Body of pancreas (tissue), 4 donors: ENCODE results near the gene ABHD5. TPM values are rescaled to one million over a fixed set of nuclear protein-coding genes. Genes with fewer than 3 reads are reported as not detected.
"Not testable (repeated sequence)": the region's sequence is repeated elsewhere in the genome, so short reads cannot be mapped to it uniquely, and the experiment has no call there.

Source experiments
- ATAC-seq: fragments of 150-250 bp; one replicate; pipeline ENCODE4 v1.9.1; 2016
- DNase-seq, 4 donors: peaks; one replicate each; pipeline ENCODE4 v3.0.0-alpha.2; 2019
- H3K27ac ChIP-seq, 4 donors: fragments of 200-600 bp; sonication (generic); 1 replicate in 3 of 4; 2 replicates in 1 of 4; pipeline versions ENCODE4 v1.5.1 to v1.6.1; 2016 to 2019; ENCODE audit warnings: mild to moderate bottlenecking in 1 of 4, mixed read lengths in 1 of 4, moderate library complexity in 1 of 4
- H3K27me3 ChIP-seq, 2 donors: fragments of 200-600 bp; sonication (generic); one replicate each; pipeline ENCODE4 v1.6.0; 2016; ENCODE audit warnings: mild to moderate bottlenecking in 1 of 2
- H3K36me3 ChIP-seq, 2 donors: fragments of 200-600 bp; sonication (generic); replicated peaks in 1 of 2; 2 replicates each; pipeline ENCODE4 v1.5.1; 2016; ENCODE audit warnings: low read depth in 2 of 2; ENCODE audit not compliant: insufficient read depth in 1 of 2
- H3K4me1 ChIP-seq: fragments of 200-600 bp; sonication (generic); one replicate; pipeline ENCODE4 v1.6.0; 2016
- H3K4me3 ChIP-seq, 2 donors: fragments of 200-600 bp; sonication (generic); 1 replicate in 1 of 2; 2 replicates in 1 of 2; pipeline ENCODE4 v1.5.1; 2016 to 2019
- H3K9me3 ChIP-seq, 3 donors: fragments of 200-600 bp; sonication (generic); 1 replicate in 2 of 3; 2 replicates in 1 of 3; pipeline ENCODE4 v1.5.1; 2016
- POLR2A ChIP-seq, 3 donors: fragments of 450-650 bp; IDR thresholded peaks; one replicate each; pipeline ENCODE4 v1.6.1; 2016; ENCODE audit warnings: antibody characterized with exemption in 3 of 3, mild to moderate bottlenecking in 2 of 3
- WGBS, 2 donors: methylation state at CpG; one replicate each; pipeline ENCODE4 v1.1.5; 2017; 5-methylcytosine and 5-hydroxymethylcytosine counted together
- intact Hi-C: fragments of 100-400 bp; cut with DNase I; formaldehyde crosslinking; loops from one replicate; pipeline ENCODE4 v1.15.1; 2023
- total RNA-seq, 2 donors: library from RNA; depleted of rRNA; stranded (reverse); fragments of >200 nt; gene quantifications; one replicate each; pipeline ENCODE4 v1.1.0, GENCODE V29; 2016
- TF ChIP-seq, protein P1 (sequence below), 7 experiments: fragments of 450-650 bp in 4 of 7; fragments of 200-600 bp in 3 of 7; sonication (generic) in 3 of 7; IDR thresholded peaks; one replicate each; pipeline ENCODE4 v1.5.1; 2016 to 2019; ENCODE audit warnings: antibody characterized with exemption in 7 of 7

ABHD5 gene
- total RNA-seq, 2 donors from 2014 or later = 14.8 to 21.8 TPM

DNA sequence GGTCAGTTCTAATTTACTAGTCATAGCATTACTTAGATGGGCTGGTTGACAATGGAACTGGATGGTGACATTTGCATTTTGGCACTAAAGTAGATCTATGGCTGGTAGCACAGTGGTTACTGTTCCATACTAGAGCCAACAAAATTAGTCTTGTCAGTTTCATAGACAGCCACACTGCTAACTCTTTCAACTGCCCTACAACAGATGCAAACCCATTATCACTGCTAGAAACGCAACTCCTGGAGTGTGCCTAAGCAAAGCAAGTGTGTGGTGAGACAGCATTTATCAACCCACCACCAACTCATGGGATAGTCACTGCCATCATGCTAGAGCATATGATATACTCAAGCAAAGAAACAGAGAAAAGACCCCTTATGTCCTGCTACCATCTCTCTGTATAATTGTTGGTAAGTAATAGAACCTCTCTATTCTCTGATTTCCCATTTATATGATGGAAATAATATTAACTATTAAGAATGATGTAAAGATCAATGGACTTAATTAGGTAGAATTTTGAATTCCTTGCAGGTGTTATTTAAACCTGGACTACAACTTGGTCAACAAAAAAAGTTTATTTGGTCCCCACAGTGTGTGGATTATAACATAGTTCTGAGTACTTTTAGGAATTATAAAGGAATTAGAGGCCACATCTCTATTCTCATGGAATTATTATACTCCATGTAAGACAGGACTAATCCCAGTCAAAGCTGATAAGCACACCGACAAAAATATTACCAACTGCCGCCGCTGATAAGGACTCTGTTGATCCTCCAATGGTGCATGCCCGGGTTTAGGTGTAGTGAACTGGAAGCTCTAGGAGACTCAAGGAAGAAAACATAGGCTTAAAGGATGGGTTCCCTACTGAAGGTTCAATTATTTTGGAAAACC lies 19.9 kb upstream of the ABHD5 start:
- Histone ChIP-seq H3K27ac (no peak overlapping the region), H3K36me3 (no peaks in the 10 kb centered on the region), H3K4me1 (no peaks in the 10 kb centered on the region), H3K27me3 (no peaks in the 10 kb centered on the region), H3K4me3 (no peak overlapping the region), H3K9me3 (no peaks in the 10 kb centered on the region)
- WGBS, 2 donors = 75 to 81% methylated on average over 5 of the region's 5 CpGs
- intact Hi-C loops = no loop called here
- DNase-seq (no peak), ATAC-seq (no peak)
- TF ChIP-seq, protein P1, sequence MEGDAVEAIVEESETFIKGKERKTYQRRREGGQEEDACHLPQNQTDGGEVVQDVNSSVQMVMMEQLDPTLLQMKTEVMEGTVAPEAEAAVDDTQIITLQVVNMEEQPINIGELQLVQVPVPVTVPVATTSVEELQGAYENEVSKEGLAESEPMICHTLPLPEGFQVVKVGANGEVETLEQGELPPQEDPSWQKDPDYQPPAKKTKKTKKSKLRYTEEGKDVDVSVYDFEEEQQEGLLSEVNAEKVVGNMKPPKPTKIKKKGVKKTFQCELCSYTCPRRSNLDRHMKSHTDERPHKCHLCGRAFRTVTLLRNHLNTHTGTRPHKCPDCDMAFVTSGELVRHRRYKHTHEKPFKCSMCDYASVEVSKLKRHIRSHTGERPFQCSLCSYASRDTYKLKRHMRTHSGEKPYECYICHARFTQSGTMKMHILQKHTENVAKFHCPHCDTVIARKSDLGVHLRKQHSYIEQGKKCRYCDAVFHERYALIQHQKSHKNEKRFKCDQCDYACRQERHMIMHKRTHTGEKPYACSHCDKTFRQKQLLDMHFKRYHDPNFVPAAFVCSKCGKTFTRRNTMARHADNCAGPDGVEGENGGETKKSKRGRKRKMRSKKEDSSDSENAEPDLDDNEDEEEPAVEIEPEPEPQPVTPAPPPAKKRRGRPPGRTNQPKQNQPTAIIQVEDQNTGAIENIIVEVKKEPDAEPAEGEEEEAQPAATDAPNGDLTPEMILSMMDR (IDR thresholded peaks at IDR 0.05) = no peak
- TF ChIP-seq POLR2A (IDR thresholded peaks at IDR 0.05) = no peak

DNA sequence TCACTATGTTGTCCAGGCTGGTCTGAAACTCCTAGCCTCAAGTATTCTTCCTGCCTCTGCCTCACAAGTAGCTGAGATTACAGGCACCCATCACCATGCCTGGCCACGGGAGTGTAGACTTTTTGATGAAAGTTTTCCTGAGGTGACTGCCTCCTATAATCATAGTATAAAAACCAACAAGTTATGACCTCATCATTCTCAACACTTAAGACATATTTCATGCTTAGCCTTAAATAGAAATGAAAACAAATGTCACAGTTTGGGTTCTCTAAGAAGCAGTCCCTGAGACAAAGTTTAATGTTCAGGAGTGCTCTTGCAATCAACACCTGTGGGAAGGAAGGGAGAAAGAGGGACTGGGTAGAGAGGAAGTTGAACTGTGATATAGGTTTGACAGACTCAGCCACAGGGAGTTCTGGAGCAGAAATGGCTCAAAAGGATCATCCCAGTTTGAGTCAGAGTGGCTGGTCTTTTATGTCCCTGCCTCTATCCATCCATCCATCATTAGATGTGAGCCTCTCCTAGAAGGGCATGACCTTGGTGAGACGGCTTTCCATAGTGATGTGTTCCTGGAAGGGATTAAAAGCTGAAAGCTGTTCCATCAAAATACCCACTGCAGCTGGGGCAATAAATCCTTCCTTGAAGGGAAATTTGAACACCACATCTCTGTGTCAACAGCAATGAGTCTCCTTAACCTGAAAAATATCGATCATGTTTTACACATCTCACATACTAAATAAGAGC lies 16.2 kb upstream of the ABHD5 start:
- Histone ChIP-seq H3K36me3 (no peaks in the 10 kb centered on the region), H3K4me3 (no peak overlapping the region), H3K27ac (no peak overlapping the region), H3K27me3 (no peaks in the 10 kb centered on the region), H3K4me1 (no peaks in the 10 kb centered on the region), H3K9me3 (no peaks in the 10 kb centered on the region)
- TF ChIP-seq POLR2A (IDR thresholded peaks at IDR 0.05) = no peak
- TF ChIP-seq, protein P1 (IDR thresholded peaks at IDR 0.05) = no peak
- 80 to 85% methylated on average over 3 of the region's 3 CpGs for WGBS, 2 donors
- DNase-seq (no peak), ATAC-seq (no peak)
- intact Hi-C loops = no loop called here

DNA sequence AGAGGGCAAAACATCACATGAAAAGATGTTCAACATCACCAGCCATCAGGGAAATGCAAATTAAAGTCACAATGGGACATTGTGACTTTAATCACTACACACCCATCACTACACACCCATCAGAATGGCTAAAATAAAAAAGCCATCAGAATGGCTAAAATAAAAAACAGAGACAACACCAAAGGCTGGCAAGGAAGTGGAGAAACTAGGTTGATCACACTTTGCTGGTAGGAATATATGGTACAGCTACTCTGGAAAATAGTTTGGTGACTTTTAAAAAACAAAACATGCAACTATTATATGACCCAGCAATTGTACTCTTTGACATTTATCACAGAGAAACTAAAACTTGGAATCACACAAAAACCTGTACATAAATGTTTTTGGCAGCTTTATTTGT lies 15.1 kb upstream of the ABHD5 start:
- TF ChIP-seq POLR2A (IDR thresholded peaks at IDR 0.05) = no peak
- TF ChIP-seq, protein P1 (IDR thresholded peaks at IDR 0.05) = no peak
- H3K36me3 ChIP-seq = no peaks in the 10 kb centered on the region
- H3K4me3 ChIP-seq = no peak overlapping the region
- no peak overlapping the region for H3K27ac ChIP-seq
- intact Hi-C loops = no loop called here
- no peaks in the 10 kb centered on the region for H3K9me3 ChIP-seq
- ATAC-seq = no peak
- no peak for DNase-seq
- H3K4me1 ChIP-seq = no peaks in the 10 kb centered on the region
- H3K27me3 ChIP-seq = no peaks in the 10 kb centered on the region

DNA sequence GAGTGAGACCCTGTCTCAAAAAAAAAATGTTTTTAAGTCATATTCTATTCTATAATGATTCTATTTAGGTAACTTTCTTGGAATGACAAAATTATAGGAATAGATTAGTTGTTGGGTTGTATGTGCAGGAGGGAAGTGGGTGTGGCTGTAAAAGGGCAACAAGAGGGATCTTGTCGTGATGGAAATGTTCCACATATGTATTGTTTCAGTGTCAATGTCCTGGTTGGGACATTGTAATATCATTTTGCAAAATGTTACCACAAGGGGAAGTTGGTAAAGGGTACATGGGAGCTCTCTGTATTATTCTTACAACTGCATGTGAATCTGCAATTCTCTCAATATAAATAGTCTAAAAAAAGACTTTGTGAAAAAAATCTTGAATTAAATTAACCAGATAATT lies 14.3 kb upstream of the ABHD5 start:
- H3K4me3 ChIP-seq = no peak overlapping the region
- H3K4me1 ChIP-seq = no peaks in the 10 kb centered on the region
- TF ChIP-seq POLR2A (IDR thresholded peaks at IDR 0.05) = no peak
- TF ChIP-seq, protein P1 (IDR thresholded peaks at IDR 0.05) = no peak
- H3K27ac ChIP-seq = no peak overlapping the region
- ATAC-seq (no peak), DNase-seq (no peak)
- no peaks in the 10 kb centered on the region for H3K36me3 ChIP-seq
- no peaks in the 10 kb centered on the region for H3K9me3 ChIP-seq
- H3K27me3 ChIP-seq = no peaks in the 10 kb centered on the region
- intact Hi-C loops = no loop called here
- 78 to 90% methylated on average over 1 of the region's 1 CpG for WGBS, 2 donors

DNA sequence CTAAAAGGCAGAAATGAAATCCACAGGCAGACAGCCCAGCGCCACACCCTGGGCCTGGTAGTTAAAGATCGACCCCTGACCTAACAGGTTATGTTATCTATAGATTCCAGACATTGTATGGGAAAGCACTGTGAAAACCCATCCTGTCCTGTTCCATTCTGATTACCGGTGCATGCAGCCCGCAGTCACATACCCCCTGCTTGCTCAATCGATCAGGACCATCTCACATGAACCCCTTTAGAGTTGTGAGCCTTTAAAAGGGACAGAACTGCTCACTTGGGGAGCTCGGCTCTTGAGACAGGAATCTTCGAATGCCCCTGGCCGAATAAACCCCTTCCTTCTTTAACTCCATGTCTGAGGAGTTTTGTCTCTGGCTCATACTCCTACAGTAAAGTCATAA lies 12.4 kb upstream of the ABHD5 start:
- intact Hi-C loops, H3K9me3 ChIP-seq, H3K27ac ChIP-seq, H3K4me3 ChIP-seq, ATAC-seq, H3K4me1 ChIP-seq, H3K27me3 ChIP-seq, DNase-seq, H3K36me3 ChIP-seq: not testable (repeated sequence)
- WGBS, 2 donors = 94 to 96% methylated on average over 8 of the region's 8 CpGs

DNA sequence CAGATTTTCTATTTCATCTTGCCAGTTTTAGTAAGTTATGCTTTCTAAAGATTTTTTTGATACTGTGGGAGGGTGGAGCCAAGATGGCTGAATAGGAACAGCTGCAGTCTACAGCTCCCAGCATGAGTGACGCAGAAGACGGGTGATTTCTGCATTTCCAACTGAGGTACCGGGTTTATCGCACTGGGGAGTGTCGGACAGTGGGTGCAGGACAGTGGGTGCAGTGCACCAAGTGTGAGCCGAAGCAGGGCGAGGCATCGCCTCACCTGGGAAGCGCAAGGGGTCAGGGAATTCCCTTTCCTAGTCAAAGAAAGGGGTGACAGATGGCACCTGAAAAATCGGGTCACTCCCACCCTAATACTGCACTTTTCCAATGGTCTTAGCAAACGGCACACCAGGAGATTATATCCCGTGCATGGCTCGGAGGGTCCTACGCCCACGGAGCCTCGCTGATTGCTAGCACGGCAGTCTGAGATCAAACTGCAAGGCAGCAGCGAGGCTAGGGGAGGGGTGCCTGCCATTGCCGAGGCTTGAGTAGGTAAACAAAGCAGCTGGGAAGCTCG lies 11.8 kb upstream of the ABHD5 start:
- H3K4me3 ChIP-seq, H3K27ac ChIP-seq, H3K9me3 ChIP-seq, H3K4me1 ChIP-seq, intact Hi-C loops, DNase-seq, H3K36me3 ChIP-seq, H3K27me3 ChIP-seq, ATAC-seq: not testable (repeated sequence)
- WGBS, 2 donors = 95 to 98% methylated on average over 16 to 20 of the region's 20 CpGs

DNA sequence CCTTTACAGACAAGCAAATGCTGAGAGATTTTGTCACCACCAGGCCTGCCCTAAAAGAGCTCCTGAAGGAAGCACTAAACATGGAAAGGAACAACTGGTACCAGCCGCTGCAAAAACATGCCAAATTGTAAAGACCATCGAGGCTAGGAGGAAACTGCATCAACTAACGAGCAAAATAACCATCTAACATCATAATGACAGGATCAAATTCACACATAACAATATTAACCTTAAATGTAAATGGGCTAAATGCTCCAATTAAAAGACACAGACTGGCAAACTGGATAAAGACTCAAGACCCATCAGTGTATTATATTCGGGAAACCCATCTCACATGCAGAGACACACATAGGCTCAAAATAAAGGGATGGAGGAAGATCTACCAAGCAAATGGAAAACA lies 9.9 kb upstream of the ABHD5 start:
- not testable (repeated sequence) for H3K4me1 ChIP-seq, H3K27me3 ChIP-seq, H3K36me3 ChIP-seq, DNase-seq, H3K9me3 ChIP-seq, H3K27ac ChIP-seq, ATAC-seq, H3K4me3 ChIP-seq
- intact Hi-C loops = loop anchor here (10.0 kb wide), 1 partner anchor 66 kb away; no protein-coding TSS in a partner anchor
- 96 to 98% methylated on average over 4 of the region's 4 CpGs for WGBS, 2 donors
